ENCODE data around the gene CD200R1L.

CD200R1L gene

GRCh38 chr3:112818289-112818688 is 28.4 kb downstream of the CD200R1L start:
- TF ChIP-seq CTCF (IDR thresholded peaks at IDR 0.05; ENCODE audit: low read length) (no peak), EZH2 (IDR thresholded peaks at IDR 0.05; ENCODE audit: borderline replicate concordance, low read length) (no peak)
- Histone ChIP-seq H3K27me3 (ENCODE audit: insufficient read depth, low read length) (no peaks in the 10 kb centered on the region), H3K9ac (ENCODE audit: low read length) (no peak overlapping the region), H4K20me1 (ENCODE audit: insufficient read depth, low read length) (no peaks in the 10 kb centered on the region), H3K79me2 (ENCODE audit: insufficient read depth, low read length) (no peaks in the 10 kb centered on the region), H2AFZ (ENCODE audit: low read length) (no peak overlapping the region), H3K9me2 (ENCODE audit: low read depth, low read length) (no peaks in the 10 kb centered on the region), H3K9me3 (ENCODE audit: low read length) (no peaks in the 10 kb centered on the region), H3K4me1 (ENCODE audit: insufficient read depth, low read length, severe bottlenecking) (peaks cover 11% of the 10 kb centered on the region), H3K36me3 (ENCODE audit: insufficient read depth, low read length) (no peaks in the 10 kb centered on the region), H3K4me3 (ENCODE audit: low read depth, low read length, poor library complexity, severe bottlenecking) (no peak overlapping the region), H3K27ac (ENCODE audit: low read depth, low read length, poor library complexity, severe bottlenecking) (no peak overlapping the region), H3K4me2 (ENCODE audit: low read length) (no peak overlapping the region), H3F3A (ENCODE audit: insufficient read depth, low read length) (no peaks in the 10 kb centered on the region)

GRCh38 chr3:112817797-112818196 is 28.9 kb downstream of the CD200R1L start:
- H3K4me3 ChIP-seq (ENCODE audit: low read depth, low read length, poor library complexity, severe bottlenecking) = no peak overlapping the region
- no peaks in the 10 kb centered on the region for H3K9me3 ChIP-seq (ENCODE audit: low read length)
- no peak for TF ChIP-seq EZH2 (IDR thresholded peaks at IDR 0.05; ENCODE audit: borderline replicate concordance, low read length)
- no peak for TF ChIP-seq CTCF (IDR thresholded peaks at IDR 0.05; ENCODE audit: low read length)
- no peaks in the 10 kb centered on the region for H4K20me1 ChIP-seq (ENCODE audit: insufficient read depth, low read length)
- no peaks in the 10 kb centered on the region for H3K27me3 ChIP-seq (ENCODE audit: insufficient read depth, low read length)
- H3K79me2 ChIP-seq (ENCODE audit: insufficient read depth, low read length) = no peaks in the 10 kb centered on the region
- H3F3A ChIP-seq (ENCODE audit: insufficient read depth, low read length) = no peaks in the 10 kb centered on the region
- H3K9ac ChIP-seq (ENCODE audit: low read length) = no peak overlapping the region
- peaks cover 11% of the 10 kb centered on the region for H3K4me1 ChIP-seq (ENCODE audit: insufficient read depth, low read length, severe bottlenecking)
- H3K4me2 ChIP-seq (ENCODE audit: low read length) = no peak overlapping the region
- no peak overlapping the region for H3K27ac ChIP-seq (ENCODE audit: low read depth, low read length, poor library complexity, severe bottlenecking)
- H3K36me3 ChIP-seq (ENCODE audit: insufficient read depth, low read length) = no peaks in the 10 kb centered on the region
- H3K9me2 ChIP-seq (ENCODE audit: low read depth, low read length) = no peaks in the 10 kb centered on the region
- H2AFZ ChIP-seq (ENCODE audit: low read length) = no peak overlapping the region

- H3K4me1 ChIP-seq (ENCODE audit: insufficient read depth, low read length, severe bottlenecking) = peaks cover 11% of the 10 kb centered on the region
- H3K4me2 ChIP-seq (ENCODE audit: low read length) = no peak overlapping the region
- H3K27me3 ChIP-seq (ENCODE audit: insufficient read depth, low read length) = no peaks in the 10 kb centered on the region
- H3K27ac ChIP-seq (ENCODE audit: low read depth, low read length, poor library complexity, severe bottlenecking) = no peak overlapping the region
- H3K9me3 ChIP-seq (ENCODE audit: low read length) = no peaks in the 10 kb centered on the region
- no peaks in the 10 kb centered on the region for H4K20me1 ChIP-seq (ENCODE audit: insufficient read depth, low read length)
- no peak overlapping the region for H3K9ac ChIP-seq (ENCODE audit: low read length)
- no peaks in the 10 kb centered on the region for H3K79me2 ChIP-seq (ENCODE audit: insufficient read depth, low read length)
- H3F3A ChIP-seq (ENCODE audit: insufficient read depth, low read length) = no peaks in the 10 kb centered on the region
- no peaks in the 10 kb centered on the region for H3K36me3 ChIP-seq (ENCODE audit: insufficient read depth, low read length)
- H2AFZ ChIP-seq (ENCODE audit: low read length) = no peak overlapping the region
- H3K4me3 ChIP-seq (ENCODE audit: low read depth, low read length, poor library complexity, severe bottlenecking) = no peak overlapping the region
- H3K9me2 ChIP-seq (ENCODE audit: low read depth, low read length) = no peaks in the 10 kb centered on the region
- no peak for TF ChIP-seq EZH2 (IDR thresholded peaks at IDR 0.05; ENCODE audit: borderline replicate concordance, low read length)
- TF ChIP-seq CTCF (IDR thresholded peaks at IDR 0.05; ENCODE audit: low read length) = no peak
Observed at GRCh38 chr3:112817271-112817670, 29.4 kb downstream of the CD200R1L start.

Measured in OCI-LY1 (cell line).